Calu3 (cell line): ENCODE data around the gene RFX5. TPM values are rescaled to one million over a fixed set of nuclear protein-coding genes. Genes with fewer than 3 reads are reported as not detected.
A peak's percentile ranks its signal among the peaks of the same experiment; 100 is the strongest.

Experiments used
- BruUV-seq: library from RNA; stranded (reverse); fragments of 400-500 nt; replicated peaks from 2 replicates; lab custom pipeline; 2021; lab: Mats Ljungman, UMichigan
- CTCF ChIA-PET: fragments of 300-600 bp; sonication (Branson Sonifier 250); formaldehyde crosslinking; loops from one replicate; lab custom pipeline; 2022; ENCODE audit warnings: antibody characterized with exemption; lab: Charles Lee
- DNase-seq: peaks from one replicate; pipeline ENCODE4 v3.0.0; 2022
- H3K27ac Mint-ChIP-seq: one replicate; pipeline ENCODE4 v1.8.0; 2022; ENCODE audit warnings: mixed read lengths; ENCODE audit not compliant: unreplicated experiment
- H3K27me3 Mint-ChIP-seq: one replicate; pipeline ENCODE4 v1.8.0; 2022; ENCODE audit warnings: mixed read lengths; ENCODE audit not compliant: unreplicated experiment
- H3K36me3 Mint-ChIP-seq: one replicate; pipeline ENCODE4 v1.8.0; 2022; ENCODE audit warnings: mild to moderate bottlenecking, moderate library complexity, mixed read lengths; ENCODE audit not compliant: insufficient read depth, unreplicated experiment
- H3K4me1 Mint-ChIP-seq: one replicate; pipeline ENCODE4 v1.8.0; 2022; ENCODE audit warnings: mild to moderate bottlenecking, low read depth, mixed read lengths; ENCODE audit not compliant: unreplicated experiment
- H3K4me3 Mint-ChIP-seq: one replicate; pipeline ENCODE4 v1.8.0; 2022; ENCODE audit warnings: mild to moderate bottlenecking, low read depth, moderate library complexity, mixed read lengths; ENCODE audit not compliant: unreplicated experiment
- H3K9me3 Mint-ChIP-seq: one replicate; pipeline ENCODE4 v1.8.0; 2022; ENCODE audit warnings: low read depth, mixed read lengths; ENCODE audit not compliant: unreplicated experiment
- intact Hi-C: fragments of 100-400 bp; cut with micrococcal nuclease; formaldehyde crosslinking; loops from one replicate; pipeline ENCODE4 v1.10.0; 2022; ENCODE audit not compliant: unreplicated experiment
- total RNA-seq: library from RNA; stranded (reverse); gene quantifications from 2 replicates; pipeline ENCODE4 v1.2.3, GENCODE V29; 2022
- TF ChIP-seq, protein P1 (sequence below): fragments of 200-600 bp; IDR thresholded peaks from one replicate; pipeline ENCODE4 v1.8.0; 2022; ENCODE audit warnings: antibody characterized with exemption; ENCODE audit not compliant: unreplicated experiment

Gene RFX5
- total RNA-seq, 1 experiment from 2014 or later, result 82.4 TPM

DNA sequence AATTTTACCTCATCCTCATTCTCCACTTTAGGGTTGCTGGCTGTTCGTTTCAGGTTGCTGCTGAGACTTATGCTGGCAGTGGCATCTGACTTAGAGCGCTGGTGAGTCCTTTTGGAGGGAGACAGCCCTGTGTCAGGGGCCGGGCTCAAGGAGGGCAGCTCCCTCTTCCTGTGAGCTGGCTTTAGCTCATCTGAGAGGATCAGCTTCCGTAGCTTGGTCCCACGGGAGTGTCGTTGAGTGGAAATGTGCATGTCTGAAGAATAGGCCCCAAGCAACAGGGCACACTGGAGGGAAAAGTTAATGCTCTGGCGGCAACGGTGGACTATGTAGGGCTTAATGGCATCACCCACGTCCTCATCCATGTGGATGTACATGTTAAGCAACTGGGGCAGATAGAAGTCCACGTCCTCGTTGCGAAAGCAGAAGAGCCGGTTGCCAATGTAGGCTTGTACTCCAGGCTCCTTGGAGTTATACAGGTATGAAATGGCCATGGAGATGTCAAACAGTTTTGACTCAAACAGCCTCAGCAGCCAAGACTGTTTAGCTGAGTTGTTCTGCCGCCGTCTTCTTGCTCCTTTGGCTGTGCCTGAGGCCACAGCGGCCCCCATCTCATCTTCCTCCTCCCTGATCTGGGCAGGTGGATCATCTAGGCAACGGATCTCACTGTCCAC lies 31.4 kb downstream of the RFX5 start:
- peaks cover 16% of the 10 kb centered on the region for H3K36me3 Mint-ChIP-seq
- H3K27ac Mint-ChIP-seq, result no peak overlapping the region
- no peaks in the 10 kb centered on the region for H3K9me3 Mint-ChIP-seq
- intact Hi-C loops, result no loop called here
- no TSS peak for BruUV-seq
- peaks cover 34% of the 10 kb centered on the region for H3K4me1 Mint-ChIP-seq
- H3K27me3 Mint-ChIP-seq, result no peaks in the 10 kb centered on the region
- TF ChIP-seq, protein P1, sequence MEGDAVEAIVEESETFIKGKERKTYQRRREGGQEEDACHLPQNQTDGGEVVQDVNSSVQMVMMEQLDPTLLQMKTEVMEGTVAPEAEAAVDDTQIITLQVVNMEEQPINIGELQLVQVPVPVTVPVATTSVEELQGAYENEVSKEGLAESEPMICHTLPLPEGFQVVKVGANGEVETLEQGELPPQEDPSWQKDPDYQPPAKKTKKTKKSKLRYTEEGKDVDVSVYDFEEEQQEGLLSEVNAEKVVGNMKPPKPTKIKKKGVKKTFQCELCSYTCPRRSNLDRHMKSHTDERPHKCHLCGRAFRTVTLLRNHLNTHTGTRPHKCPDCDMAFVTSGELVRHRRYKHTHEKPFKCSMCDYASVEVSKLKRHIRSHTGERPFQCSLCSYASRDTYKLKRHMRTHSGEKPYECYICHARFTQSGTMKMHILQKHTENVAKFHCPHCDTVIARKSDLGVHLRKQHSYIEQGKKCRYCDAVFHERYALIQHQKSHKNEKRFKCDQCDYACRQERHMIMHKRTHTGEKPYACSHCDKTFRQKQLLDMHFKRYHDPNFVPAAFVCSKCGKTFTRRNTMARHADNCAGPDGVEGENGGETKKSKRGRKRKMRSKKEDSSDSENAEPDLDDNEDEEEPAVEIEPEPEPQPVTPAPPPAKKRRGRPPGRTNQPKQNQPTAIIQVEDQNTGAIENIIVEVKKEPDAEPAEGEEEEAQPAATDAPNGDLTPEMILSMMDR, result no peak
- CTCF ChIA-PET, result interaction anchor here (0.6 kb wide), 1 partner anchor 93 kb away, joined by 7 read pairs; no protein-coding TSS in a partner anchor
- no peak for DNase-seq
- H3K4me3 Mint-ChIP-seq, result no peak overlapping the region

DNA sequence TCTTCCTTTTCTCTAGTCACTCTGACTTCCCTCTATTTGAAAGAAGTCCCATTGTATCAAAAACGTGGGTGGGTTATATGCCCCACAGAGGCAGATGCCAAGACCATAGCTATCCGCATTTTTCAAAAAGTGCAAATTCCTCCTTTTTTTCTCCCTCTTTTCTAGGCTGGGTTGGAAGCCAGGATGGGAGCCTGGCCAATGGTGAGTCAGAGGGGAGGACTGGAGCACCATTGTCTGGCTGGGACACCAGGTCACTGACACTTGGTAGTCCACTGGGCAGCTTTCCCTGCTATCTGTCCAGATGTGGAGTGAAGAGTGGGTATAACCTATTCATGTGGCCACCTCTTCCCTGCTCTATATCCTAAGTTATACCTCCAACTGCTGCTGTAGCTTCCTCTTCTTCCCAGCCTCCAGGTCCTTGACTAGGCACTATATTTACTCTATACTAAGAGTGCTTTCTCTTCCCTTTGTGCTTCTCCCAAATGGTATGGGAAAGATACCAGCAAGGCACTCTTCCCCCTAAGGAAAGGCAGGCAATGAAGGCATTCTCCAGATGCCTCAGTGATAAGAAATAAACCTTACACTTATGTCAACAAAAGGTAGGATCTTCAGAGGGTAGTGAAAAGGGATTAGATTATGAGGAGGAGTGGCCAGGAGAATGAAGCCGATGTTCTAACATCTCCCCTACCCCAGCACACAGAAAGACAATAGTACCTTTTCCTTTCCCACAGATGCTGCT lies 32.7 kb downstream of the RFX5 start:
- Mint-ChIP-seq H3K36me3 (peaks cover 17% of the 10 kb centered on the region), H3K4me3 (no peak overlapping the region), H3K27me3 (no peaks in the 10 kb centered on the region), H3K9me3 (no peaks in the 10 kb centered on the region), H3K27ac (peak overlapping the region; percentile 53), H3K4me1 (peaks cover 34% of the 10 kb centered on the region)
- BruUV-seq, result no TSS peak
- intact Hi-C loops, result no loop called here
- no peak for DNase-seq
- TF ChIP-seq, protein P1, result no peak
- CTCF ChIA-PET, result no interaction called here

DNA sequence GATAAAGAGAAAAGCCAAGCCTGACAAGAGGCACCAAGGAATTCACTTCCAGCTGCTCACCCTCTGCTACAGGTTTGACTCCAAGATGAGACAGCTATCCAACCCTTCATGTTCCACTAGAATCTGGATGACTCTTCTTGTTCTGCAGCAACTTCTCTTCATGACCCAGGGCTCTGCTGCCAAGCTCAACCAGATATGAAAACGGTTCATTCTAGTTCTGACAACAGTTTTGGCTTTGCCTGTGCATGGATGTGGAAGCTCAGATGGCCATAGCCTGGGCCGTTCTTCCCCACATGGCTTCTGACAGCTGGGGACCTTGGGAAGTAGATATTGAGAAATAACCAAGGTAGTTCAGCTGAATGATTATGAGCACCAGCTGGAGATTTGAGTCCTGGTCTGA lies 33.6 kb downstream of the RFX5 start:
- TF ChIP-seq, protein P1, result no peak

DNA sequence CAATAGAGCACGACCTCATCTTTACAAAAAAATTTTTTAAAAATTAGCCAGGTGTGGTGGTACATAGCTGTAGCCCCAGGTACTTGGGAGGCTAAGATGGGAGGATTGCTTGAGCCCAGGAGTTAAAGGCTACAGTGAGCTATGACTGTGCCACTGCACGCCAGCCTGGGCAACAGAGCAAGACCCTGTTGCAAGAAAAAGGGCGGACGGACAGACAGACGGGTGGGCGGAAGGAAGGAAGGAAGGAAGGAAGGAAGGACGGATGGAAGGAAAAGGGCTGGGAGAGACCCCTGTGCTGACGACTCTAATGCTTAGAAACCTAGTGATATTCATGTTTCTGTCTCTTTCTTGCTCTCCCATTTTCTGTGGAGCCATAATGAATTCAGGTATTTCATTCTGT lies 34.2 kb downstream of the RFX5 start:
- Mint-ChIP-seq H3K36me3 (peaks cover 21% of the 10 kb centered on the region), H3K4me1 (peaks cover 34% of the 10 kb centered on the region), H3K9me3 (no peaks in the 10 kb centered on the region), H3K27ac (no peak overlapping the region), H3K4me3 (no peak overlapping the region), H3K27me3 (no peaks in the 10 kb centered on the region)
- BruUV-seq, result no TSS peak
- TF ChIP-seq, protein P1, result no peak
- intact Hi-C loops, result no loop called here
- CTCF ChIA-PET, result interaction anchor here (1.8 to 2.3 kb wide), 2 partner anchors 12 to 14 kb away, joined by 15 to 20 read pairs; partner anchors contain the start of gene PI4KB
- DNase-seq, result no peak

More for the DNA sequence above, 33.6 kb downstream of the RFX5 start:
- Mint-ChIP-seq H3K27ac (no peak overlapping the region), H3K27me3 (no peaks in the 10 kb centered on the region), H3K9me3 (no peaks in the 10 kb centered on the region), H3K4me3 (no peak overlapping the region), H3K36me3 (peaks cover 21% of the 10 kb centered on the region), H3K4me1 (peaks cover 34% of the 10 kb centered on the region)
- intact Hi-C loops, result no loop called here
- no peak for DNase-seq
- CTCF ChIA-PET, result no interaction called here
- no TSS peak for BruUV-seq
